Heart right ventricle (tissue), 16 donors: Measurements from ENCODE around the gene CD79B. TPM values are rescaled to one million over a fixed set of nuclear protein-coding genes. Genes with fewer than 3 reads are reported as not detected.
"Not testable (repeated sequence)": the region's sequence is repeated elsewhere in the genome, so short reads cannot be mapped to it uniquely, and the experiment has no call there.

Experiments
- ATAC-seq, 8 donors: fragments of 200-7000 bp; cut with Tn5 transposase; one replicate each; pipeline ENCODE4 v1.9.1; 2020; ENCODE audit warnings: mild to moderate bottlenecking in 8 of 8, moderate library complexity in 8 of 8, moderate number of reproducible peaks in 1 of 8
- DNase-seq, 2 donors: peaks; one replicate each; pipeline ENCODE4 v3.0.0-alpha.2; 2020
- H3K27ac ChIP-seq, 10 donors: fragments of 200-600 bp; sonication (generic) in 2 of 10; one replicate each; pipeline versions ENCODE4 v1.5.0 to v1.8.0; 2020 to 2022; ENCODE audit warnings: mild to moderate bottlenecking in 3 of 10
- H3K27me3 ChIP-seq, 7 donors: fragments of 200-600 bp; one replicate each; pipeline ENCODE4 v1.8.0; 2021 to 2022; ENCODE audit warnings: mild to moderate bottlenecking in 2 of 7
- H3K36me3 ChIP-seq, 9 donors: fragments of 200-600 bp; sonication (generic) in 1 of 9; one replicate each; pipeline versions ENCODE4 v1.5.0 to v1.8.0; 2020 to 2022; ENCODE audit warnings: mild to moderate bottlenecking in 2 of 9
- H3K4me1 ChIP-seq, 9 donors: fragments of 200-600 bp; sonication (generic) in 1 of 9; one replicate each; pipeline versions ENCODE4 v1.5.0 to v1.8.0; 2020 to 2022; ENCODE audit warnings: mild to moderate bottlenecking in 4 of 9
- H3K4me3 ChIP-seq, 10 donors: fragments of 200-600 bp; sonication (generic) in 2 of 10; one replicate each; pipeline versions ENCODE4 v1.5.0 to v1.8.0; 2020 to 2022; ENCODE audit warnings: mild to moderate bottlenecking in 7 of 10, moderate library complexity in 2 of 10
- H3K9me3 ChIP-seq, 11 donors: fragments of 200-600 bp in 10 of 11; sonication (generic) in 2 of 11; one replicate each; pipeline versions ENCODE4 v1.5.0 to v1.8.0; 2013 to 2022; ENCODE audit warnings: mild to moderate bottlenecking in 2 of 11, control low read depth in 1 of 11, moderate library complexity in 1 of 11
- CTCF ChIP-seq, 9 donors: fragments of 200-600 bp; sonication (generic) in 2 of 9; IDR thresholded peaks; one replicate each; pipeline versions ENCODE4 v1.5.0 to v1.8.0; 2021 to 2022; ENCODE audit warnings: antibody characterized with exemption in 9 of 9, mild to moderate bottlenecking in 5 of 9, moderate library complexity in 1 of 9
- WGBS, 2 donors: extraction: QIAGEN DNeasy Blood & Tissue Kit; methylation state at CpG; one replicate each; pipeline ENCODE4 v1.1.7; 2013; ENCODE audit warnings: inconsistent platforms in 1 of 2; 5-methylcytosine and 5-hydroxymethylcytosine counted together
- intact Hi-C, 10 donors: fragments of 100-400 bp; cut with DNase I; formaldehyde crosslinking; loops; one replicate each; pipeline versions ENCODE4 v1.11.1 to v1.14.2; 2022
- polyA plus RNA-seq, 2 donors: library from polyadenylated mRNA; stranded (reverse); fragments of 200-250 nt; gene quantifications; one replicate each; pipeline ENCODE4 v1.2.3, GENCODE V29; 2013
- total RNA-seq, 10 donors: library from RNA; stranded (reverse); fragmentation: NEBNext Ultra II Directional in 3 of 10; extraction: Animal tissue kit (Norgen Biotek cat#: 25700) in 3 of 10; gene quantifications; one replicate each; pipeline versions ENCODE4 v1.2.1 to v1.2.4, GENCODE V29; 2021 to 2023
- donor health status: Arrhythmogenic right ventricular cardiomyopathy.
- donor health status: ischemic (EF 13 %, LVEDD 7.1; RV severe dilation, severe dysfunction).
- donor health status: healthy with polysubstance abuse.
- donor health status: DM: no; HTN: yes; CAD: no.
- donor health status: DM: no; HTN: no; CAD: no.
- donor health status: ischemic (EF 25% LVEDD 6.9; RV normal size, moderate dysfunction).
- donor health status: ischemic (EF 25% LVEDD 5.7; RV mildly dilated, moderate dysfunction).
- donor health status: healthy.
- donor health status: DM: yes; HTN: yes; CAD: no.
- donor health status: Ischemic cardiomyopathy.
- donor health status: ischemic (EF 35%, LVEDD 5.7; RV mildly dilated, moderate dysfunction).
- donor health status: nonischemic (EF 11% LVEDD 7.7; RV severe dilation, severe dysfunction).
- donor health status: DM: yes; HTN: yes; CAD: no.
- donor health status: PGD.
- donor health status: ischemic (EF 29% LVEDD 5.4; RV normal size, mild dysfunction).
- donor health status: nonischemic (EF 23%, LVEDD 6.1; RV moderate dilation, normal function).

Gene CD79B
- total and polyA plus RNA-seq, 12 donors = 2.2 to 11.6 (median 3.9) TPM

- 52 to 59% methylated on average over 10 to 11 of the region's 11 CpGs for WGBS, 2 donors
Measured at GRCh38 chr17:63892316-63893037, 39.7 kb downstream of the CD79B start.

GRCh38 chr17:63889026-63889848 lies 42.9 kb downstream of the CD79B start:
- peak in 8 of 9 donors; percentile 4 to 56 (median 47) for TF ChIP-seq CTCF (IDR thresholded peaks at IDR 0.05)
- intact Hi-C loops, H3K36me3 ChIP-seq, H3K4me3 ChIP-seq, DNase-seq, H3K27me3 ChIP-seq, H3K27ac ChIP-seq, H3K4me1 ChIP-seq, H3K9me3 ChIP-seq: not testable (repeated sequence)
- WGBS, 2 donors = 33 to 36% methylated on average over 13 of the region's 13 CpGs
- peak in 5 of 8 donors; percentile 64 to 77 (median 74) for ATAC-seq

More at GRCh38 chr17:63892316-63893037, 39.7 kb downstream of the CD79B start:
- intact Hi-C loops, H3K4me1 ChIP-seq, H3K27me3 ChIP-seq, ATAC-seq, H3K9me3 ChIP-seq, H3K27ac ChIP-seq, H3K36me3 ChIP-seq, DNase-seq, H3K4me3 ChIP-seq: not testable (repeated sequence)
- TF ChIP-seq CTCF (IDR thresholded peaks at IDR 0.05) = peak in 2 of 9 donors; percentile 11 to 21

GRCh38 chr17:63885119-63885518 lies 47.0 kb downstream of the CD79B start:
- H3K36me3 ChIP-seq, H3K9me3 ChIP-seq, H3K4me1 ChIP-seq, intact Hi-C loops, H3K4me3 ChIP-seq, H3K27ac ChIP-seq, DNase-seq, ATAC-seq, H3K27me3 ChIP-seq: not testable (repeated sequence)
- 85 to 88% methylated on average over 11 of the region's 11 CpGs for WGBS, 2 donors

- ATAC-seq, H3K9me3 ChIP-seq, H3K36me3 ChIP-seq, H3K27ac ChIP-seq, H3K27me3 ChIP-seq, H3K4me3 ChIP-seq, intact Hi-C loops, H3K4me1 ChIP-seq, DNase-seq: not testable (repeated sequence)
- 77 to 84% methylated on average over 9 of the region's 9 CpGs for WGBS, 2 donors
Measured at GRCh38 chr17:63882626-63883126, 49.5 kb downstream of the CD79B start.

GRCh38 chr17:63881935-63882601 lies 50.1 kb downstream of the CD79B start, which contains the start of gene GH2:
Gene GH2 (minus strand): TSS chr17:63881944. CDS start chr17:63881801, 143 bp downstream.
- no peaks in the 10 kb centered on the region for H3K9me3 ChIP-seq
- 34% methylated on average over 14 to 15 of the region's 15 CpGs for WGBS, 2 donors
- peak in 5 of 8 donors; percentile 63 to 78 (median 67) for ATAC-seq
- H3K36me3 ChIP-seq = no peaks in the 10 kb centered on the region
- DNase-seq = peak in 1 of 2 donors; percentile 24
- H3K27me3 ChIP-seq = peaks cover 0 to 3% (median 0%) of the 10 kb centered on the region in 7 donors
- no peak within 1 kb of the TSS for H3K4me3 ChIP-seq
- TF ChIP-seq CTCF (IDR thresholded peaks at IDR 0.05) = peak in 8 of 9 donors; percentile 31 to 59 (median 53)
- H3K27ac ChIP-seq = no peak within 1 kb of the TSS
- intact Hi-C loops = no loop called here
- peaks cover 0 to 7% (median 0%) of the 10 kb centered on the region in 9 donors for H3K4me1 ChIP-seq
